Omental fat pad (tissue), 4 donors: Measurements from ENCODE around the gene CYP19A1. TPM values are rescaled to one million over a fixed set of nuclear protein-coding genes. Genes with fewer than 3 reads are reported as not detected.

Source experiments
- ATAC-seq: fragments of 150-250 bp; one replicate; pipeline ENCODE4 v1.9.1; 2016; ENCODE audit warnings: mild to moderate bottlenecking, moderate library complexity; ENCODE audit not compliant: low FRiP score
- DNase-seq: peaks from one replicate; pipeline ENCODE4 v3.0.0-alpha.2; 2019; ENCODE audit warnings: low spot score
- CTCF ChIP-seq, 3 donors: fragments of 450-650 bp; IDR thresholded peaks; one replicate each; pipeline ENCODE4 v1.5.1; 2016 to 2017; ENCODE audit warnings: antibody characterized with exemption in 3 of 3, mild to moderate bottlenecking in 3 of 3, moderate library complexity in 2 of 3
- total RNA-seq, 4 donors: library from RNA; depleted of rRNA; stranded (reverse); fragments of >200 nt; gene quantifications; one replicate each; pipeline ENCODE4 v1.1.0, GENCODE V29; 2016

CYP19A1 gene
- total RNA-seq, 4 donors from 2014 or later = 1.5 to 16.2 (median 6.8) TPM; not detected in 1

GRCh38 chr15:51313644-51314280 lies 24.6 kb downstream of the CYP19A1 start:
- no peak for DNase-seq
- no peak for ATAC-seq

GRCh38 chr15:51313074-51313393 lies 25.4 kb downstream of the CYP19A1 start:
- TF ChIP-seq CTCF (IDR thresholded peaks at IDR 0.05) = no peak
- ATAC-seq = no peak
- no peak for DNase-seq

More at GRCh38 chr15:51313644-51314280, 24.6 kb downstream of the CYP19A1 start:
- TF ChIP-seq CTCF (IDR thresholded peaks at IDR 0.05) = no peak

GRCh38 chr15:51312166-51313073 lies 26.0 kb downstream of the CYP19A1 start:
- DNase-seq = no peak
- no peak for TF ChIP-seq CTCF (IDR thresholded peaks at IDR 0.05)
- ATAC-seq = no peak

GRCh38 chr15:51311510-51311909 lies 26.9 kb downstream of the CYP19A1 start:
- TF ChIP-seq CTCF (IDR thresholded peaks at IDR 0.05) = no peak
- DNase-seq = no peak
- ATAC-seq = no peak

GRCh38 chr15:51310064-51310463 lies 28.3 kb downstream of the CYP19A1 start:
- TF ChIP-seq CTCF (IDR thresholded peaks at IDR 0.05) = no peak
- ATAC-seq (peak; percentile 52), DNase-seq (no peak)

- DNase-seq = no peak
- TF ChIP-seq CTCF (IDR thresholded peaks at IDR 0.05) = no peak
- no peak for ATAC-seq
Measured at GRCh38 chr15:51307811-51308210, 30.6 kb downstream of the CYP19A1 start.
